CD4-positive, alpha-beta T cell treated with Interleukin-15 for 4 hours (primary cell): Measurements from ENCODE around the gene RAET1E.
A peak's percentile ranks its signal among the peaks of the same experiment; 100 is the strongest.
"Not testable (repeated sequence)": the region's sequence is repeated elsewhere in the genome, so short reads cannot be mapped to it uniquely, and the experiment has no call there.

Experiments used
- DNase-seq: peaks from one replicate; pipeline ENCODE4 v3.0.0-alpha.2; 2020; ENCODE audit warnings: low spot score

The RAET1E gene

DNA sequence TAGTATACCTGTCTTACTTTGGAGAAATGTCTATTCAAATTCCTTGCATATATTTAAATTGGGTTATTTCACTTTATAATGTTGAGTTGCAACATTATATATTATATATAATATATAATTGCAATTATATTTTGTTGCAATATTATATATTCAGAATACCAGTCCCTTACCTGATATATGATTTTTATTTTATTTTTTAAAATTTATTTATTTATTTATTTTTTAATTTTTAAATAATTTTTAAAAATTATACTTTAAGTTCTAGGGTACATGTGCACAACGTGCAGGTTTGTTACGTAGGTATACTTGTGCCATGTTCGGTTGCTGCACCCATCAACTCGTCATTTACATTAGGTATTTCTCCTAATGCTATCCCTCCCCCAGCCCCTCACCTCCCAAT lies 29.1 kb upstream of the RAET1E start:
- not testable (repeated sequence) for DNase-seq

DNA sequence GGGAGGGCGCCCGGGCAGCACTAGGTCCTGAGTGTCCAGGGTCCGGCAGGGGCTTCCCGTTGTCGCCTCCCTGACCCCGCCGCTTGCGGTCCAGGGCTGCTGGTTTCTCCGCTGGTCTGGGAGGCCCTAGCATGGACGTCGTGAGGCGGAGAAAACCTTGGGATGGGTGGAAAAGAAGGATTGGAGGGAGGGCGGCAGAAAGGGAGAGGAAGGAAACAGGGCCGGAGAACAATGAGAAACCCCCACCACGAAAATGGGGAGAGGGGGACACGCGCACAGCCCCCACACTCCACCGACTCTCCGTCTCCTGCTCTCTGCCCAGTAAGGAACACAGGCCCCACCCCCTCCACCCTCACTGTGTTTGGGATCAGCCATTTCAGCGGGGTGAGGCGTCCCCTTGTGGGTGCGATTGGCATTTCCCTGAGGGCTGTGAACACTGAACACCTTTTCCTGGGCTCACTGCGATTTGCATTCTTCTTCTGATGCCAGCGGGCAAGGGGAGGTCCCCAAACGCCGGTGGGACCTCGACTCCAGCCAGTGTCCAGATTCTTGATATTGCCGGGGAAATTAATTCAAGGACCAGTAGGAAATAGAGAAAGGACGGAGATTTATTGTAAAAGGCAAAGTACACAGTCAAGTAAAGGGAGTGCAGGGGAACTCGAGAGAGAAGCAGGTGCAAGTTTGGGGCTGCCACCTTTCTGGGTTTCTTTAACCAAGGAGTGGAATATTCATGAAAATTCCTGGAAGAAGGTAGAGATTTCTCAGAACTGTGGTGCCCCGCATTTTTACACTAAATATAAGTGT lies 28.3 kb upstream of the RAET1E start:
- peak; percentile 64 for DNase-seq

DNA sequence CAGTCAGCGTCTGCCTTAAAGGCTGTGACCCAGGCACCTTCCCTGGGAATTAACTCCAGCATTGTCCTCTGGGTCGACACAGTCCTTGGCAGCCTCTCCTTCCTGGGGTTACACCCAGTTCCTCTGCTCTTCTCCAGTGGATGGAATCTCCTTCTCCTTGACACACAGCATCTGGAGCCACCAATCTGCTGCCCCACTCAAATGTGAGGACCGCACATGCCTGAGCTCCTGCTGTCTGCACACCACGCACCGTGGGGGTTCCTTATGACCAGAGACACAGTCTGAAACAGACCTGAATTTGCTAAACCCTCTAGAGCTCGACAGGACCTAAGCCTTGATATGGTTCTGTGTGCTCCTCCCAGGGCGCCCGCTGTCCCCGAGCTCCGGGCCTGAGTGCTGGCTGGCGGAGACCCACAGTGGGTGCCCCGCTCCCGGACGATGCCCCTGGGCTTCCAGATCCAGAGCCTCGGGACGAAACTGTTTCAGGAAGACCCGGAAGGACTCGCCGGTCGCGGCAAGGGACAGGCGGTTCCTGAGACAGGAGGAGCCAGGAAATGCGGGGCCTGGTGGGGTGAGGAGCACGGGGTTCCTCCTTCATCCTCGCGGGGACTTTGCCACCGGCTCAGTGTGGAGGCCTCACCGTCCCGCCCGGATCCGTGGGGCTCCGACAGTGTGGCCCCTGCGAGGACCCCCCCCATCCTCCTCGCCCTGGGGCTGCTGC lies 27.5 kb upstream of the RAET1E start:
- no peak for DNase-seq

DNA sequence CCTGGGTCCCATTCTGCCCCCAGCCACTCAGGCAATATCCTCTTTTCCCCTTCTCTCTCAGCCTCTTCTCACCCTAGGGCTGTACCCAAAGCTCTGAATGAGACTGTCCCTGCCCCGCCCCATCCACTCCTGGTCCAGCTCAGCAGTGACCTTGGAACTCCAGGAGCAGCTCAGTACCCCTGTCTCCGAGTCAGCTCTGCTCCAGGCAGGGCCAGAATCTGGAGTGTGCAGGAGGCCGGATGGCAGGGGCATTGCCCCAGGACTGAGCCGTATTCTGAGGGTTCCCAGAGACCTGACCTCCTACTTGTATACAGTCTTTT lies 27.0 kb upstream of the RAET1E start:
- no peak for DNase-seq

DNA sequence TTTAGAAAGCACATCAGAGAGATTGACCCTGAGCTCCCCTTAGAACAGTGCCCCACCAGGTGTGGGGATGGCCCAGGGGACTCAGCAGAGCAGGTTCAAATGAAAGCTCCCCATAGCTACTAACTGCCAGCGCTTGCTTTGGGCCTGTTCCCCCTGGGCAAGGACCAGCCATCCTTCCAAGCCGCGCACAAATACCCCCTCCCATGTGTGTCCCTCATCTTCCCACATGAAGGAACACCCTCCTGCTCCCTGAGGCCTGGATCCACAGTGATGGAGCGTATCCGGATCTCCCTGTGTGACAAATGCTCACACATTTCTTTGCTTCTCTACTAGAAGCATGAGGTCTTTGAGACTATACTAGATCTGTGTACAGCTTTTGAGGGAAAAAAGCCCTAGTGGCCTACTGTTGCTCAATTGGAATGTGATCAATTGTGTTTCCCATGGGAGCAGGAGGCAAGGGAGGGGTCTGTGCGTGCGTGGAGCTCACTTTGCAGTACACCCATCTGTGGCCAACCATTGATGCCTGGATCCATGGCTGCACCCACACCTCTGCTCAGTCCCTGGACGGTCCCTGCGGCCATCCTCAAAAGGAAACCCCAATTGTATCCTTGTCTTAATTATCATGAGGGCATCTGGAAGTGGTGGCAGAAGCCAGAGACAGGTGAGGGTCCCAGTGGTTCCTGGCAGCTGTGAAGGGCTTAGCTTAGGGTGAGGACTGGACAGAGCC lies 26.5 kb upstream of the RAET1E start:
- no peak for DNase-seq

DNA sequence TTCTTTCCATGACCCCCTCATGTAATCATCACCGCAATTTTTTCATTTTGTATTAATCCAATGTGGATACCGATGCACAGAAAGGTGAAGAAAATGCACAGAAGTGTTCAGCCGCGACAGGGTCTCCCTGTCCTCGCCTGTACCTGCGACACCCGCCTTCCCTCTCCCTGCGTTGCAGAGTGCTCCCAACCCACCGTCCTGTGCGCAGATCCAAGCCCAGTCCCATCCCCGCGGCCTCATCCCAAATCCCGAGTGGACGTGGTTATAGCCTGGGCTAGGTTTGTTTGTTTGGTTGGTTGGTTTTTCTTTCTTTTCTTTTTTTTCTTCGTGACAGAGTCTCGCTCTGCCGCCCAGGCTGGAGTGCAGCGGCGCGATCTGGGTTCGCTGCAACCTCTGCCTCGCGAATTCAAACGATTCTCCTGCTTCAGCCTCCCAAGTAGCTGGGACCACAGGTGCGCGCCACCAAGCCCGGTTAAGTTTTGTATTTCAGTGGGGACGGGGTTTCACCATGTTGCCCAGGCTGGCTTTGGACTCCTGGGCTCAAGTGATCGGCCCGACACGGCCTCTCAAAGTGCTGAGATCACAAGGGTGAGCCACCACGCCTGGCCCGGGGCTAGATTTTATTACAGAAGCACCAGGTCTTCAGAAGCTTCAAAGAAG lies 25.5 kb upstream of the RAET1E start:
- no peak for DNase-seq

DNA sequence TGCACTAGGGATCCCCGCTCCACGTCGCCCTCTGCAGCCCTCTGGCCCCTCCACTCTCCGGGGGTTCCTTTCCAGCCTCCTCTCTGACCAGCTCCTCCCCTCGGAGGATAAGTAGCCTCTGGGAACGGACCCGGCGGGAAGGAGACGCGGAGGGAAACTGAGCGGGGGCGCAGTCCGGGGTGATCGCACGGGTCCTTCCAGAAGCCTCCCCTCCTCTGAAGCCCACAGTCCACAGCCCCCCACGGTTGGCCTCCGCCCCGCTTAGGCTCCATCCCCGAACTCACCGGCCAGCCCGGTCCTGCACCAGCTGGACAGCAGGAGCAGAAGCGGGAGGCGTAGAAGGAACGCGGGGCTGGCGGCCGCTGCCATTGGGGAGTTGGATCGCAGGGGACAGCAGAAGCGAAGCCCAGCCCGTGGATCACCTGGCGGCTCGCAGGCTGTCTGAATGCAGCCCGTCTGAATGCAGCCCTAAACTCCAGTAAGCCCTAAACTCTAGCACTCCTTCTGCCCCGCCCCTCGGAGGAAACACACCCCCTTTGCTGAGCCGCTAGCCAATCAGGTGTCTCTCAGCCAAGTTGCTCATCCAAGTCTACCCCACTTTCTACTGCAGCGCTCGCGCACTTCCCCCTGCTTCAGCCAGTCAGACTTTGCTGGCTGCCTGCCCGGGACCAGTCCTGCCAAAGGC lies 24.9 kb upstream of the RAET1E start, which contains the start of gene RAET1G:
RAET1G (minus strand) TSS at position 480 of the 685 bp plus-strand sequence; CDS start at position 369, 111 bp downstream.
- DNase-seq, result peak; percentile 82

DNA sequence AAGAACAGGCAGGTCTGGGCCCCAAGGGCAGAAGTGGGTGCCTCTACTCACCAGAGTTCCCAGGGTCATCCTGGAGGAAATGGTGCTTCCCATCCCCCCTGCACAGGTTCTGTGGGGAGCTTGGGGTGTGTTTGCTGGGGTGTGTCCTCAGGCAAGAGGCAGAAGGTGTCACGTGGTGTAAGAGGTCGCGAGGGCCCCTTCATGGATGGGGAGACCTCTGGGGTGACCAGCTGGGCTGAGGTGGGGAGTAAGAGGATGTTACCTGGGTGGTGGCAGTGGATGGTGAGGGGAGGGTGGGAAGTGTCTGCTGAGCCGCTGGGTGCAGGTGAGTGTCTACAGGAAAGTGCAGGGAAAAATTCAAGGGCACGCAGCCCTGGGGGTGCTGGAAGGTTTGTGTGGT lies 24.2 kb upstream of the RAET1E start:
- not testable (repeated sequence) for DNase-seq

DNA sequence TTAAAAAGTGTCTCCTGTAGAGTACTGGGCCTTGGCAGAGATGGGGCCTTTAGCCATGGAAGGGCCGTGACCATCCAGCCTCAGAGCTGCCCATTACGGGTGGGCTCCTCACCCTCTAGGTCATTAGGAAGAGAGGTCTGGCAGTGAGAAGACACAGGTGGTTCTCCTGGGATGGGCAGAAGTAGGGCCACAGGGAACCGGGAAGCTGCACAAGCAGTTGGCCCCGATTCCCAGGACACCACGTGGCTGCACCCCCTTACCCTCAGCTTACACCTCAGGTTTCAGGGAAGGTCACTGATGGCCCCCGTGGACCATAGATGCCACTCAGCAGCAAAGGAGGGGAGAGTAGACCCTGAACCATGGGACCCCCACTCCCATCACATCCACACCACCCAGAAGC lies 23.4 kb upstream of the RAET1E start:
- DNase-seq, result no peak

DNA sequence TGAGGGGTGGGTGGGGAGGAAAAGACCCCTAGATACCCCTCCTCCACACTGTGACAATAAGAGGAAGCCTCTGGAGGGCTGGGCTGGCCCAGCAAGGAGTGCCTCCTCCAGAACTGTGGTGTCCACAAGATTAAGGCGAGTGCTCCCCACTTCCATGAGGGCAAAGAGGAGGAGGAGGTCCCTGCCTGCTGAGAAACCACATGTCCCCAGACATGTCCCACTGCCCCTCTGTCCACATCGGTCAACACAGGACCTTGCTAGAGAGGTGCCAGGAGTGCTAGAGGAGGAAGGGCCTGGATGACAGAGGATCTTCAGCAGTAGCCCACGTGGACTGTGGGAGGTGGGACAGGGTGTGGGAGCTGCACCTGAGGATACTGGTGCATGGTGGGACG lies 21.9 kb upstream of the RAET1E start:
- DNase-seq, result no peak

DNA sequence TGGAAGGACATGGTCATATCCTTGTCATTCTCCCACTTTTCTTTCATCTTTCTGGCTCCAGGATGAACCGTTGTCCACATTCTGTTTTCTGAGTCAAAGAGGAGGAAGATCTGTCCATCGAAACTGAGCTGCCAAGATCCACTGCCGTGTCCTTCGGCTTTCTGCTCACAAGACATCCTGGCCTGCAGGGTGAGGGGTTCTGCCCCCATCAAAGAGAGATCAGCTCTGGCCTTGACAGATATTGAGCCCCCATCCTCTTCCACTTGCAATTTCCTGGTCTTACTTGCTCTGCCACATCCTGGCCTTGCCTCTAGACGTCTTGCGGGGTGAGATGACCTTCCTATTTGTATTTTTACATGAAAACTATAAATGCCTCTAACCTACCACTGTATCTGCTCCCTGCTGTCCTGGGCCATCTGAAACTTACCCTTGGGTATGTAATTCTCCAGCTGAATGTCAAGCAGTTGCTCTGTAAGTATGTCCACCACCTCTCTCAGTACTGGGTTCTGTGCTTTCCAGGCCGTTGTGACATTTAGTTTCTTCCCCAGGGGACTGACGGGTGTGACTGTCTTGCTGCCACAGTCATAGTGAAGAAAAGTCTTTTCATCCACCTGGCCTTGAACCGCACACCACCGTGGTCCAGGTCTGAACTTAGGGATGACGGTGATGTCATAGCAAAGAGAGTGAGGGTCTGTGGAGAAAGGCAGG lies 21.4 kb upstream of the RAET1E start:
- not testable (repeated sequence) for DNase-seq

DNA sequence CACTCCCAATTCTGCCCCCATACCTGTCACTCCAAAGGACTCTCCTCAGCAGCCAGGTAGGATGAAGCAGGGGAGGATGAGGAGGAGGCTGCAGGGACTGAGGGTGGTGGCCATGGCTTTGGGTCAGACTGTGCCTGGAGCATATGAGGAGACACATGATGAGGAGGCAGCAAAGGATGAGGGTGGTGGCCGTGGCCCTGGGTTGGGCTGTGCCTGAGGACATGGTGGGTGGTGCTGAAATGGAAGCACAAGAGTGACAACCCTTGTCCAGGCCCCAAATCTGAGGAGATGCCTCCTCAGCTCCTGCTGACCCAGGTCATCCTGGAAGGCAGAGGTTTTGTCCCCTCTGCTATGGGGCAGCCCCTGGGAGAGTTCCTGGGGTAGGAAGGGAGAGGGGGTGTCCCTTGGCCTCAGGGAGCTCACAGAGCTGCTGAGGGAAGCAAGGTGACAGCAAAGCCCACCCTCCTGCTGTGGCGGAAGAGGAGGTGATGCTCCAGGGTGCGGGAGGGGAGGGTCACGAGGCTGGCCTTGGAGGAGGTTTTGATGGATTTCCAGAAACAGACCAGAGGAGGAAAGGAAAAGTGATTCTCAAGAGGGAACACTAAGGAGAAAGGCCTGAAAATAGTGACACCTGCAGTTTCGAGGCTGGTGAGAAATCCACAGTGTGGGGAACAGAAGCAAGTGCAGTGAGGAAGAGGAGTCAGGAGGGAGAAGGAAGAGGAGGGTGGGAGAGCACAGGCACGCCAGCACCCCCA lies 20.4 kb upstream of the RAET1E start:
- DNase-seq, result no peak

DNA sequence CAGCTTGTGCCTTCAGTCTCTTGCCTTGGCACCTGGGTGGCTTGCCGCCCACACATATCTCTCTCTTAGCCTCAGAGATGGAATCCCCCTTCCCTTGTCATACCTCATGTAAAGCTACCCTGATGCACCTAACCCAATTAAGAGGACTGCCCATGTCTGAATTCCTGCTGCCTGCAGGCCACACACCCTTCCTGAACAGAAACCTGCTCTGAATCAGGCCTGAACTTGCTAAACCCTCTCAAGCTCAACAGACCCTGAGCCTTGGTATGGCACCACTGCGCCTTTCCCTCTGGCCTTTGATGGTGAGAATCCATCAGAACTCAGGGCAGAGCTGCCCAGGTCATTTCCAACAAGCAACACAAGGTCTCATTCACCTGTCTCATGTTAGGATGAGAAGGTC lies 19.8 kb upstream of the RAET1E start:
- no peak for DNase-seq

DNA sequence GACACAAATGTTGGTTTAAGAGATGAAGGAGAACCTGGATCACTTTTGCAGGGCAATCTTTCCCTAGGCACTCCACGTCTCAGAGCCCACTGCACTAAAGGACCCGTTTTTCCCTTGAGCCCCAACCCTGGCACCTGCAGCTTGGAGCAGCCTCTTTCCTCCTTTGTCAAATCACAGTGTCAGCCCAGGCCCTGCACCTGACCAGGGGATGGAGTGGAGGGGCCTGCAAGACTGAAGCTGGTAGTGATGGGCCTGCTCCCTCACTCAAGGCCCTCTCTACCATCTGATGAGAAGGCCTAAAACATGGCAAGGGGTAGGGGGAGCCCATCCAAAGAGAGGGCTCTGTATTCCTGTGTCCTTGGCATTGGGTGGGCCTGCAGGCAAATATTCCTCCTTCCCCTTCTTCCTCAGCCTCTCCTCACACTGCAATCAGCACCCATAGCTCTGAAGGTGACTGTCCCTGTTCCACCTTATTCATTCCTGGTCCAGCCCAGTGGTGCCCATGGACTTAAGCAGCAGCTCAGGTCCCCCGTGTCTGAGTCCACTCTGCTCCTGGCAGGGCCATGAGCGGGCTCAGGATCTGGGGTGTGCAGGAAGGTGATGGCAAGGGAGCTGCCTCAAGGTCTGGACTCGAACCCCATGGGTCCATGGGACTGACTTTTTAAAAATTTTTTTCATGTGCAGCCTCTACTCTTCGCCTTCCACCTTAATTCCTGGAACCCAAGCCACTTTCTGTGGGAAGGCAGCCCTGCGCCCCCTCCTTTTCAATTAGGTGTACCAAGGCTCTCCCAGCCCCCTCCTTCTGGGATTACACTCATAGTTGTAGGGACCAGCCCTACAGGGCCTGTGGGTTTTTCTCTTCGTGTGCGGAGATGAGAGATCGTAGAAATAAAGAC lies 18.3 kb upstream of the RAET1E start:
- no peak for DNase-seq

DNA sequence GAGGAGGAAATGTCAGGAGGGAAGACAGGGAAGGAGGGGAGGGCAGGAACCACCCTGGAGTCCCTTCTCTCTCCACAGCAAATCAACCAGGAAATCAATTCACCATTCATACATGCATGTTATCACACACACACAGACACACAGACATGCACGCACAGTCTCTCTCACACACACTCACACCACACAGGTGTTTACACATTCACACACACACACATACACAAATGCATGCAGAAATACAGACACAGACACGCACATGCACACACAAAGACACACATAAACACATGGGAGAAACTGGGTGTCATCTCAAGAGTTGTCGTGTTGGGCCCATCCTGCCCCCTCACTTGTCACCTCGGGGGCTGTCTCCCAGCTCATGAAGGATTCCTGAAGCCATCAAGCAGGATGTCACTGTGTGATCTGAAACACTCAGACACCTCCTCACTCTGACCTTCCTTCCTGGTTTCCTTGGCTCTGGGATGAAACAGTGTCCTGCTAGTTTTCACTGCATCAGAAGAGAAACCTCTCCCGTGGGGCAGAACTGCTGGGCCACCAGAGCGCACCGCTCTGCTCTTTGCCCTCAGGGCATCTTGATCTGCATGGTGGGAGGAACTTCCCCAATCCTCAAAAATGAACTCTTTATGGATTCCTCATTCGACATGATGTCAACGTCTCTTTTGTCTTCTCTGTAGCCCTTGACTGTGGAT lies 15.8 kb upstream of the RAET1E start:
- DNase-seq, result no peak

DNA sequence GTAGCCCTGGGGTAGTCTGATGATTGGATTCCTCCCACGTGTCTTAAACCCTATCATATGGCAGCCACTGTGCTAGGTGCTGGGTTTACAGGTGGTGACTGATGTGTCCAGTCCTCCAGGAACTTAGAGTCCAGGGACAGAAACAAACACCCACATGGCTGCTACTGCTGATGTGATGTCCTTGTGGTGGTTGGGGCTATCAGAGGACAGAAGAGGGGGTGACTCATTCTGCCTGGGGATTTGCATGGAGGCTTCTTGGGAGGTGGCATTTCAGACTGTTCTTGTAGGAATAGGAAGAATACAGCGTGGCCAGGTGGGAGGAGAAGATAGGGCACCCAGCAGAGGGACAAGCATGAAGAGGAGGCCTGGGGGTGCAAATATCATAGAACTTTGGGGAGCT lies 15.2 kb upstream of the RAET1E start:
- no peak for DNase-seq

DNA sequence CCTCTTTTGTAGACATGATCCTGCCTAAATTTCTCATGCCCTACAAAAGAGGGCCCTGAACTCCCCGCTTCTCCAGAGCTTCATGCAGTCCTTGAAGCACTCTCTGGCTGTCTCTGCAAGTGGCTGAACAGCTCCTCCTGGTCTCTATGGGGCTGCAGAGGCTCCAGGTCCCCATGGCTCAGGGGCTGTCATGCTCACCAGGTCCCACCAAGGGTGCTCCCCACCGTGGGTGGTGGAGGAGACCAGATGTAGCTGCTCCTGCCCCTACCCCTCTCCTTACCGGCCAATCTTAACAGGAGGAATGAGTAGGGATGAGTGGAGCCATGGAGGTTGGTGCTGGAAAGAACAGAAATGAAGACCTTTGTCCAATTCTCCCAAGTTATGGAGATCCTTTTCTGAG lies 14.8 kb upstream of the RAET1E start:
- not testable (repeated sequence) for DNase-seq

DNA sequence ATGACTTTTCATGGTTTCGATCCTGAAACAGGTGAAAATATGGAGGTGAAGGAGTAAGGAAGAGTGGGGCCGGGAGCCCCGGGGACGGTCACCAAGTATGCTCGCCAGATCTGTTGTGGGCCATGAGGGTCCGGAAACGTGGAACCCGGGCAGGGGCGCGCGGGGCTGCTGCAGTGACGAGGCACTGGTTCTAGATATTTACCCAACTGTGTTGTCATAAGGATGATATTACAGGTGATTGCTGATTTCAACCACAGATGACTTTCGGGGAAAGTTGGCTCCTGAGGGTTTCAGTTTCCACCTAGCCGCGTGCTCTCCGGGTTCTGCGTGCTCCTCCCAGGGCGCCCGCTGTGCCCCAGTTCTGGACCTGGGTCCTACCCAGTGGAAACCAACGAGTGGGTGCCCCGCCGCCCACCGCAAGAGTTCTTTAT lies 12.8 kb upstream of the RAET1E start:
- DNase-seq, result no peak
